Right lobe of liver (tissue), 4 donors: Measurements from ENCODE around the gene ARFGAP2.

Experiments
- POLR2A ChIP-seq: fragments of 450-650 bp; IDR thresholded peaks from one replicate; pipeline ENCODE4 v1.6.1; 2017; ENCODE audit warnings: antibody characterized with exemption, mild to moderate bottlenecking
- TF ChIP-seq, protein P1 (sequence below), 4 donors: fragments of 200-600 bp in 3 of 4; fragments of 450-650 bp in 1 of 4; IDR thresholded peaks; one replicate each; pipeline versions ENCODE4 v1.5.1 to v1.8.0; 2016 to 2022; ENCODE audit warnings: antibody characterized with exemption in 4 of 4, mild to moderate bottlenecking in 2 of 4
- donor health status: DM: no; HTN: no; CAD: no.
- donor health status: DM: no; HTN: no; CAD: no.
- donor health status: DM: no; HTN: yes; CAD: no.

DNA sequence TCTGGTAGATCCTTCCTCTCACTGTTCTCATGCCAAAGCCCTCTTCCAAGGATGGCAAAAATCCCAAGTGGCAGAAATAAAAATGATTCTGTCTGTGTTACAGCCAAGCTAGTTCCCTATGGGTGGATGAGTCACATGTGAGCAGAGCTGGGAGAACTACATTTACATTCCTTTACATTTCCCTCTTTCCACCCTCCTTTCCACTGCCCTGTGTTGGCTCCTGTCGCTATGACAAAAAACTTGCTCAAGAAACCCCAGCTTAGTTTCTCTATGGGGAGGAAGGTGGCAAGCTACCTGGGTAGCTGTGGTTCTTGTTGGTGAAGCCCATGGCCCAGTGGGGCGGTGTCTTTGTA lies 27.9 kb upstream of the ARFGAP2 start:
- TF ChIP-seq, protein P1, sequence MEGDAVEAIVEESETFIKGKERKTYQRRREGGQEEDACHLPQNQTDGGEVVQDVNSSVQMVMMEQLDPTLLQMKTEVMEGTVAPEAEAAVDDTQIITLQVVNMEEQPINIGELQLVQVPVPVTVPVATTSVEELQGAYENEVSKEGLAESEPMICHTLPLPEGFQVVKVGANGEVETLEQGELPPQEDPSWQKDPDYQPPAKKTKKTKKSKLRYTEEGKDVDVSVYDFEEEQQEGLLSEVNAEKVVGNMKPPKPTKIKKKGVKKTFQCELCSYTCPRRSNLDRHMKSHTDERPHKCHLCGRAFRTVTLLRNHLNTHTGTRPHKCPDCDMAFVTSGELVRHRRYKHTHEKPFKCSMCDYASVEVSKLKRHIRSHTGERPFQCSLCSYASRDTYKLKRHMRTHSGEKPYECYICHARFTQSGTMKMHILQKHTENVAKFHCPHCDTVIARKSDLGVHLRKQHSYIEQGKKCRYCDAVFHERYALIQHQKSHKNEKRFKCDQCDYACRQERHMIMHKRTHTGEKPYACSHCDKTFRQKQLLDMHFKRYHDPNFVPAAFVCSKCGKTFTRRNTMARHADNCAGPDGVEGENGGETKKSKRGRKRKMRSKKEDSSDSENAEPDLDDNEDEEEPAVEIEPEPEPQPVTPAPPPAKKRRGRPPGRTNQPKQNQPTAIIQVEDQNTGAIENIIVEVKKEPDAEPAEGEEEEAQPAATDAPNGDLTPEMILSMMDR (IDR thresholded peaks at IDR 0.05): no peak
- no peak for TF ChIP-seq POLR2A
